Skin of body (tissue), 2 donors: ENCODE measurements around the gene SLC25A42. TPM values are rescaled to one million over a fixed set of nuclear protein-coding genes. Genes with fewer than 3 reads are reported as not detected.
"Not testable (repeated sequence)": the region's sequence is repeated elsewhere in the genome, so short reads cannot be mapped to it uniquely, and the experiment has no call there.

Experiments
- DNase-seq: peaks from one replicate; lab custom pipeline; 2025; lab: John Stamatoyannopoulos, UW
- total RNA-seq: library from RNA; depleted of rRNA; stranded (reverse); fragments of >200 nt; gene quantifications from one replicate; pipeline ENCODE4 v1.2.3, GENCODE V29; 2014

The SLC25A42 gene
- total RNA-seq, 1 donor from 2014 or later = 6.7 TPM

GRCh38 chr19:19134687-19135158 is 70.9 kb downstream of the SLC25A42 start:
- DNase-seq = no peak

GRCh38 chr19:19135713-19136112 is 71.9 kb downstream of the SLC25A42 start:
- DNase-seq = not testable (repeated sequence)

GRCh38 chr19:19137556-19138108 is 73.8 kb downstream of the SLC25A42 start:
- DNase-seq = no peak

GRCh38 chr19:19138109-19138981 is 74.6 kb downstream of the SLC25A42 start, which contains the start of gene TMEM161A:
TSS of gene TMEM161A (minus strand) at chr19:19138478. CDS start at chr19:19138428, 50 bp downstream.
- DNase-seq = peak; percentile 97

GRCh38 chr19:19139876-19140229 is 76.1 kb downstream of the SLC25A42 start:
- no peak for DNase-seq

- no peak for DNase-seq
Observed at GRCh38 chr19:19140476-19140875, 76.7 kb downstream of the SLC25A42 start.

GRCh38 chr19:19142347-19142746 is 78.6 kb downstream of the SLC25A42 start:
- DNase-seq = no peak

- no peak for DNase-seq
Observed at GRCh38 chr19:19145281-19145680, 81.5 kb downstream of the SLC25A42 start.

GRCh38 chr19:19145684-19146608 is 82.2 kb downstream of the SLC25A42 start:
- DNase-seq = peak; percentile 53

- DNase-seq = no peak
Observed at GRCh38 chr19:19146865-19147264, 83.1 kb downstream of the SLC25A42 start.

- no peak for DNase-seq
Observed at GRCh38 chr19:19147344-19147743, 83.5 kb downstream of the SLC25A42 start.

- DNase-seq = not testable (repeated sequence)
Observed at GRCh38 chr19:19148504-19148903, 84.7 kb downstream of the SLC25A42 start.

- no peak for DNase-seq
Observed at GRCh38 chr19:19149435-19149834, 85.6 kb downstream of the SLC25A42 start.

GRCh38 chr19:19151418-19151817 is 87.6 kb downstream of the SLC25A42 start:
- no peak for DNase-seq

GRCh38 chr19:19152668-19153384 is 89.0 kb downstream of the SLC25A42 start:
- DNase-seq = no peak

- no peak for DNase-seq
Observed at GRCh38 chr19:19154768-19155494, 91.1 kb downstream of the SLC25A42 start.

- DNase-seq = no peak
Observed at GRCh38 chr19:19155495-19156219, 91.9 kb downstream of the SLC25A42 start.

- DNase-seq = no peak
Observed at GRCh38 chr19:19157808-19158207, 94.0 kb downstream of the SLC25A42 start.

GRCh38 chr19:19159534-19159933 is 95.7 kb downstream of the SLC25A42 start:
- DNase-seq = no peak
